ENCODE results near the gene CMTM5.

GRCh38 chr14:23416801-23417200 is 40.0 kb downstream of the CMTM5 start:
- no peak for TF ChIP-seq POLR2A (IDR thresholded peaks at IDR 0.05; ENCODE audit: low read depth, low read length)
- TF ChIP-seq POLR2AphosphoS5 (IDR thresholded peaks at IDR 0.05; ENCODE audit: insufficient read depth, low read depth, low read length): no peak
- TF ChIP-seq CTCF (IDR thresholded peaks at IDR 0.05; ENCODE audit: extremely low read depth in 1 of 2, insufficient read depth in 1 of 2, low read depth in 1 of 2, low read length in 2 of 2): no peak
- TF ChIP-seq MYC (IDR thresholded peaks at IDR 0.05; ENCODE audit: low read depth, low read length): no peak
- no peak for TF ChIP-seq EZH2 (IDR thresholded peaks at IDR 0.05; ENCODE audit: borderline replicate concordance, low read depth, low read length, severe bottlenecking)
- TF ChIP-seq MAX (IDR thresholded peaks at IDR 0.05; ENCODE audit: insufficient read depth, insufficient read length): no peak
- no peak for TF ChIP-seq JUN (IDR thresholded peaks at IDR 0.05; ENCODE audit: borderline replicate concordance, insufficient read depth, insufficient read length, low read depth)
- TF ChIP-seq FOS (IDR thresholded peaks at IDR 0.05; ENCODE audit: borderline replicate concordance, insufficient read depth, low read length): no peak
- no peak for TF ChIP-seq GATA2 (IDR thresholded peaks at IDR 0.05; ENCODE audit: insufficient read depth, insufficient read length, low read depth, low read length)
